Mesenchymal stem cell (in vitro differentiated cells and primary cell): ENCODE data around the gene CARD16.

Experiments used
- DNase-seq: peaks from one replicate; pipeline ENCODE4 v3.0.0-alpha.2; 2013
- H2AFZ ChIP-seq: one replicate; pipeline ENCODE4 v1.6.1; 2013; ENCODE audit warnings: low read depth, mild to moderate bottlenecking, control low read depth, inconsistent platforms, low read length, moderate library complexity
- H2AK5ac ChIP-seq: 2 replicates; pipeline ENCODE4 v1.6.1; 2013; ENCODE audit warnings: low read length, moderate library complexity, mild to moderate bottlenecking, inconsistent platforms; ENCODE audit not compliant: severe bottlenecking
- H2BK120ac ChIP-seq: one replicate; pipeline ENCODE4 v1.6.1; 2013; ENCODE audit warnings: low read depth, mild to moderate bottlenecking, inconsistent platforms, low read length, moderate library complexity
- H2BK12ac ChIP-seq, 2 experiments: one replicate each; pipeline ENCODE4 v1.6.1; 2013; ENCODE audit warnings: inconsistent platforms in 2 of 2, low read length in 2 of 2, mild to moderate bottlenecking in 2 of 2, moderate library complexity in 2 of 2, control low read depth in 1 of 2
- H2BK15ac ChIP-seq: one replicate; pipeline ENCODE4 v1.6.1; 2013; ENCODE audit warnings: mild to moderate bottlenecking, low read depth, inconsistent platforms; ENCODE audit not compliant: poor library complexity, severe bottlenecking
- H2BK5ac ChIP-seq: 2 replicates; pipeline ENCODE4 v1.6.1; 2013; ENCODE audit warnings: low read depth, mild to moderate bottlenecking, low read length, control low read depth, inconsistent platforms; ENCODE audit not compliant: poor library complexity, severe bottlenecking
- H3K14ac ChIP-seq, 2 experiments: one replicate each; pipeline ENCODE4 v1.6.1; 2013; ENCODE audit warnings: inconsistent platforms in 2 of 2, low read length in 2 of 2, control low read depth in 1 of 2, mild to moderate bottlenecking in 1 of 2, moderate library complexity in 1 of 2
- H3K18ac ChIP-seq, 2 experiments: one replicate each; pipeline ENCODE4 v1.6.1; 2013; ENCODE audit warnings: inconsistent platforms in 2 of 2, low read length in 2 of 2, control low read depth in 1 of 2, low read depth in 1 of 2, mild to moderate bottlenecking in 1 of 2
- H3K23ac ChIP-seq, 2 experiments: one replicate each; pipeline ENCODE4 v1.6.1; 2013; ENCODE audit warnings: inconsistent platforms in 2 of 2, low read length in 2 of 2, mild to moderate bottlenecking in 2 of 2, moderate library complexity in 2 of 2, control low read depth in 1 of 2
- H3K27ac ChIP-seq: 2 replicates; pipeline ENCODE4 v1.5.1; 2013; ENCODE audit warnings: mild to moderate bottlenecking, moderate library complexity, low read length, control low read depth, inconsistent platforms; ENCODE audit not compliant: poor library complexity, severe bottlenecking
- H3K27me3 ChIP-seq, 2 experiments: 2 replicates each; pipeline versions ENCODE4 v1.6.1 to v1.7.0; 2013; ENCODE audit warnings: low read length in 2 of 2, mild to moderate bottlenecking in 2 of 2, moderate library complexity in 2 of 2, control low read depth in 1 of 2, inconsistent platforms in 1 of 2; ENCODE audit not compliant: control insufficient read depth in 1 of 2, insufficient read depth in 1 of 2
- H3K36me3 ChIP-seq, 2 experiments: 2 replicates each; pipeline versions ENCODE4 v1.6.1 to v1.7.0; 2013; ENCODE audit warnings: low read length in 2 of 2, control low read depth in 1 of 2, inconsistent platforms in 1 of 2, low read depth in 1 of 2, mild to moderate bottlenecking in 1 of 2; ENCODE audit not compliant: insufficient read depth in 2 of 2, control insufficient read depth in 1 of 2
- H3K4ac ChIP-seq, 2 experiments: one replicate each; pipeline ENCODE4 v1.6.1; 2013; ENCODE audit warnings: inconsistent platforms in 2 of 2, low read length in 2 of 2, mild to moderate bottlenecking in 2 of 2, moderate library complexity in 2 of 2, control low read depth in 1 of 2, low read depth in 1 of 2
- H3K4me1 ChIP-seq: 2 replicates; pipeline ENCODE4 v1.6.1; 2013; ENCODE audit warnings: low read depth, low read length, control low read depth; ENCODE audit not compliant: control insufficient read depth, insufficient read depth
- H3K4me2 ChIP-seq: 2 replicates; pipeline ENCODE4 v1.6.1; 2013; ENCODE audit warnings: low read length, mild to moderate bottlenecking, inconsistent platforms; ENCODE audit not compliant: poor library complexity, severe bottlenecking
- H3K4me3 ChIP-seq, 2 experiments: 2 replicates each; pipeline versions ENCODE4 v1.5.1 to v1.7.0; 2013; ENCODE audit warnings: low read length in 2 of 2, mild to moderate bottlenecking in 2 of 2, control low read depth in 1 of 2, low read depth in 1 of 2; ENCODE audit not compliant: insufficient read depth in 1 of 2
- H3K79me1 ChIP-seq: replicated peaks from 2 replicates; pipeline ENCODE4 v1.6.1; 2013; ENCODE audit warnings: mild to moderate bottlenecking, control low read depth, low read length, inconsistent platforms; ENCODE audit not compliant: poor library complexity, severe bottlenecking
- H3K9ac ChIP-seq: 2 replicates; pipeline ENCODE4 v1.7.0; 2013; ENCODE audit warnings: mild to moderate bottlenecking, low read length, moderate library complexity
- H3K9me3 ChIP-seq: 2 replicates; pipeline ENCODE4 v1.7.0; 2013; ENCODE audit warnings: mild to moderate bottlenecking, low read length; ENCODE audit not compliant: control insufficient read depth
- H4K8ac ChIP-seq: one replicate; pipeline ENCODE4 v1.6.1; 2013; ENCODE audit warnings: inconsistent platforms, mild to moderate bottlenecking, low read length, moderate library complexity
- H4K91ac ChIP-seq: one replicate; pipeline ENCODE4 v1.6.1; 2013; ENCODE audit warnings: mild to moderate bottlenecking, low read length, inconsistent platforms
- WGBS: methylation state at CpG from one replicate; pipeline ENCODE4 v1.1.7; 2013; ENCODE audit warnings: mixed read lengths; 5-methylcytosine and 5-hydroxymethylcytosine counted together

CARD16 gene

GRCh38 chr11:105054723-105055493, 9.8 kb upstream of the CARD16 start:
- Histone ChIP-seq H3K9me3 (no peaks in the 10 kb centered on the region), H3K23ac (no peak overlapping the region), H2BK12ac (no peak overlapping the region), H4K8ac (no peak overlapping the region), H3K4ac (no peak overlapping the region), H3K4me2 (no peak overlapping the region), H2BK15ac (no peak overlapping the region), H3K36me3 (no peaks in the 10 kb centered on the region), H4K91ac (no peak overlapping the region), H2AFZ (no peak overlapping the region), H3K9ac (no peak overlapping the region), H3K27ac (no peak overlapping the region), H3K79me1 (no peaks in the 10 kb centered on the region), H2BK5ac (no peak overlapping the region), H2AK5ac (no peak overlapping the region), H3K27me3 (no peaks in the 10 kb centered on the region), H3K4me3 (no peak overlapping the region), H3K14ac (no peak overlapping the region), H2BK120ac (no peak overlapping the region), H3K18ac (no peak overlapping the region), H3K4me1 (no peaks in the 10 kb centered on the region)
- no peak for DNase-seq
- WGBS: 100% methylated on average over 1 of the region's 2 CpGs

DNA sequence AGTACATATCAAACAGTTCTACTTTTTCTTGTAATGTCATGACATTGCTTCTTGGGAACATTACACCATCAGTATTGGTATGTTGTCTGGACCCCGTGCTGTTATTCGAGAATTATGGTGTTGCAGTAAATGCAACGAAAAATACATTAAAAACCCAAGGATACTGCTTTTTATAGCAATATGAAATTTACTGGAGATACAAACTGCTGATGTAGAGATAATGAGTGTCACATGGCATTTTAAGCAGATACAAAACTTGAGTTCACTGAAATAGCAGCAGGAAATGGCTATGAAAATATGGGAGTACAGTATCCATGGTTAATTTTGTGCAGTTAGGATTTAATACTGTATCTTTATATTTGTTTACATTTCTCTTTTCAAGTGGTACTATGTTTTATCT, 7.4 kb upstream of the CARD16 start:
- Histone ChIP-seq H2AK5ac (no peak overlapping the region), H4K8ac (no peak overlapping the region), H3K27ac (no peak overlapping the region), H3K4me3 (no peak overlapping the region), H3K14ac (no peak overlapping the region), H3K4ac (no peak overlapping the region), H2AFZ (no peak overlapping the region), H3K36me3 (no peaks in the 10 kb centered on the region), H2BK5ac (no peak overlapping the region), H3K4me1 (no peaks in the 10 kb centered on the region), H2BK12ac (no peak overlapping the region), H3K18ac (no peak overlapping the region), H3K79me1 (no peaks in the 10 kb centered on the region), H4K91ac (no peak overlapping the region), H2BK15ac (no peak overlapping the region), H3K9me3 (no peaks in the 10 kb centered on the region), H2BK120ac (no peak overlapping the region), H3K9ac (no peak overlapping the region), H3K4me2 (no peak overlapping the region), H3K27me3 (no peaks in the 10 kb centered on the region), H3K23ac (no peak overlapping the region)
- WGBS: 67% methylated on average over 1 of the region's 3 CpGs
- no peak for DNase-seq

GRCh38 chr11:105051559-105051958, 6.4 kb upstream of the CARD16 start:
- no peaks in the 10 kb centered on the region for H3K9me3 ChIP-seq
- H3K27me3 ChIP-seq: no peaks in the 10 kb centered on the region
- H3K14ac ChIP-seq: no peak overlapping the region
- no peaks in the 10 kb centered on the region for H3K4me1 ChIP-seq
- no peak overlapping the region for H2AK5ac ChIP-seq
- H3K4me2 ChIP-seq: no peak overlapping the region
- no peaks in the 10 kb centered on the region for H3K36me3 ChIP-seq
- H3K9ac ChIP-seq: no peak overlapping the region
- no peaks in the 10 kb centered on the region for H3K79me1 ChIP-seq
- H3K4ac ChIP-seq: no peak overlapping the region
- no peak for DNase-seq
- H3K27ac ChIP-seq: no peak overlapping the region
- no peak overlapping the region for H3K18ac ChIP-seq
- no peak overlapping the region for H3K23ac ChIP-seq
- no peak overlapping the region for H2BK5ac ChIP-seq
- H3K4me3 ChIP-seq: no peak overlapping the region
- no peak overlapping the region for H4K91ac ChIP-seq
- no peak overlapping the region for H2BK12ac ChIP-seq
- 98% methylated on average over 2 of the region's 2 CpGs for WGBS
- H2BK15ac ChIP-seq: no peak overlapping the region
- no peak overlapping the region for H2BK120ac ChIP-seq
- no peak overlapping the region for H2AFZ ChIP-seq
- H4K8ac ChIP-seq: no peak overlapping the region

GRCh38 chr11:105049481-105049880, 4.3 kb upstream of the CARD16 start:
- DNase-seq: no peak
- H3K4me3 ChIP-seq: no peak overlapping the region
- no peak overlapping the region for H2BK5ac ChIP-seq
- H4K8ac ChIP-seq: peak overlapping the region; percentile 5
- no peak overlapping the region for H3K27ac ChIP-seq
- H3K27me3 ChIP-seq: no peaks in the 10 kb centered on the region
- H2AFZ ChIP-seq: no peak overlapping the region
- no CpG with 5 or more reads among the region's 1 CpG for WGBS
- no peak overlapping the region for H3K23ac ChIP-seq
- H3K36me3 ChIP-seq: no peaks in the 10 kb centered on the region
- H2AK5ac ChIP-seq: no peak overlapping the region
- no peak overlapping the region for H3K9ac ChIP-seq
- no peak overlapping the region for H3K4me2 ChIP-seq
- no peak overlapping the region for H2BK120ac ChIP-seq
- H2BK15ac ChIP-seq: no peak overlapping the region
- H3K9me3 ChIP-seq: no peaks in the 10 kb centered on the region
- no peaks in the 10 kb centered on the region for H3K79me1 ChIP-seq
- H3K14ac ChIP-seq: no peak overlapping the region
- no peak overlapping the region for H4K91ac ChIP-seq
- peak overlapping the region; percentile 40 to 89 for H3K18ac ChIP-seq
- no peaks in the 10 kb centered on the region for H3K4me1 ChIP-seq
- peak overlapping the region in 1 of 2 experiments; percentile 69 for H3K4ac ChIP-seq
- peak overlapping the region; percentile 15 to 97 for H2BK12ac ChIP-seq
